ENCODE data around the gene ZNF597.
"Not testable (repeated sequence)": the region's sequence is repeated elsewhere in the genome, so short reads cannot be mapped to it uniquely, and the experiment has no call there.

ZNF597 gene

GRCh38 chr16:3484318-3485096, 41.2 kb upstream of the ZNF597 start:
- 96% methylated on average over 26 to 30 of the region's 30 CpGs for WGBS, 2 experiments (ENCODE audit: insufficient coverage in 2 of 2)

GRCh38 chr16:3482659-3483241, 39.4 kb upstream of the ZNF597 start:
- Histone ChIP-seq H3K27ac (ENCODE audit: low read depth, low read length, severe bottlenecking) (no peak overlapping the region), H3K4me3 (ENCODE audit: extremely low read depth, insufficient read depth, low read length, poor library complexity, severe bottlenecking) (no peak overlapping the region), H3K9me3 (ENCODE audit: control insufficient read depth, low read length) (no peaks in the 10 kb centered on the region), H3K4me1 (ENCODE audit: control insufficient read depth, insufficient read depth, low read length, poor library complexity, severe bottlenecking) (peaks cover 5% of the 10 kb centered on the region), H3K36me3 (ENCODE audit: control insufficient read depth, insufficient read depth, low read length) (peaks cover 83% of the 10 kb centered on the region)
- 97 to 98% methylated on average over 17 to 18 of the region's 18 CpGs for WGBS, 2 experiments (ENCODE audit: insufficient coverage in 2 of 2)

More at GRCh38 chr16:3484318-3485096, 41.2 kb upstream of the ZNF597 start:
- no peaks in the 10 kb centered on the region for H3K9me3 ChIP-seq (ENCODE audit: control insufficient read depth, low read length)
- no peak overlapping the region for H3K27ac ChIP-seq (ENCODE audit: low read depth, low read length, severe bottlenecking)
- H3K36me3 ChIP-seq (ENCODE audit: control insufficient read depth, insufficient read depth, low read length): peaks cover 74% of the 10 kb centered on the region
- peaks cover 5% of the 10 kb centered on the region for H3K4me1 ChIP-seq (ENCODE audit: control insufficient read depth, insufficient read depth, low read length, poor library complexity, severe bottlenecking)
- H3K4me3 ChIP-seq (ENCODE audit: extremely low read depth, insufficient read depth, low read length, poor library complexity, severe bottlenecking): no peak overlapping the region

- 96 to 98% methylated on average over 21 to 29 of the region's 32 CpGs for WGBS, 2 experiments (ENCODE audit: insufficient coverage in 2 of 2)
Measured at GRCh38 chr16:3481696-3482658, 38.7 kb upstream of the ZNF597 start.

GRCh38 chr16:3480901-3481695, 37.8 kb upstream of the ZNF597 start:
- Histone ChIP-seq H3K27ac (ENCODE audit: low read depth, low read length, severe bottlenecking) (no peak overlapping the region), H3K9me3 (ENCODE audit: control insufficient read depth, low read length) (no peaks in the 10 kb centered on the region), H3K36me3 (ENCODE audit: control insufficient read depth, insufficient read depth, low read length) (peaks cover 78% of the 10 kb centered on the region), H3K4me3 (ENCODE audit: extremely low read depth, insufficient read depth, low read length, poor library complexity, severe bottlenecking) (no peak overlapping the region), H3K4me1 (ENCODE audit: control insufficient read depth, insufficient read depth, low read length, poor library complexity, severe bottlenecking) (peaks cover 5% of the 10 kb centered on the region)
- WGBS, 2 experiments (ENCODE audit: insufficient coverage in 2 of 2): 82 to 84% methylated on average over 13 of the region's 18 CpGs

More at GRCh38 chr16:3481696-3482658, 38.7 kb upstream of the ZNF597 start:
- H3K4me1 ChIP-seq (ENCODE audit: control insufficient read depth, insufficient read depth, low read length, poor library complexity, severe bottlenecking): peaks cover 5% of the 10 kb centered on the region
- H3K9me3 ChIP-seq (ENCODE audit: control insufficient read depth, low read length): no peaks in the 10 kb centered on the region
- peaks cover 81% of the 10 kb centered on the region for H3K36me3 ChIP-seq (ENCODE audit: control insufficient read depth, insufficient read depth, low read length)
- no peak overlapping the region for H3K27ac ChIP-seq (ENCODE audit: low read depth, low read length, severe bottlenecking)
- no peak overlapping the region for H3K4me3 ChIP-seq (ENCODE audit: extremely low read depth, insufficient read depth, low read length, poor library complexity, severe bottlenecking)

GRCh38 chr16:3479654-3480216, 36.4 kb upstream of the ZNF597 start:
- no peak overlapping the region for H3K27ac ChIP-seq (ENCODE audit: low read depth, low read length, severe bottlenecking)
- 93 to 98% methylated on average over 10 of the region's 12 CpGs for WGBS, 2 experiments (ENCODE audit: insufficient coverage in 2 of 2)
- peaks cover 5% of the 10 kb centered on the region for H3K4me1 ChIP-seq (ENCODE audit: control insufficient read depth, insufficient read depth, low read length, poor library complexity, severe bottlenecking)
- H3K9me3 ChIP-seq (ENCODE audit: control insufficient read depth, low read length): no peaks in the 10 kb centered on the region
- H3K4me3 ChIP-seq (ENCODE audit: extremely low read depth, insufficient read depth, low read length, poor library complexity, severe bottlenecking): no peak overlapping the region
- peaks cover 72% of the 10 kb centered on the region for H3K36me3 ChIP-seq (ENCODE audit: control insufficient read depth, insufficient read depth, low read length)

DNA sequence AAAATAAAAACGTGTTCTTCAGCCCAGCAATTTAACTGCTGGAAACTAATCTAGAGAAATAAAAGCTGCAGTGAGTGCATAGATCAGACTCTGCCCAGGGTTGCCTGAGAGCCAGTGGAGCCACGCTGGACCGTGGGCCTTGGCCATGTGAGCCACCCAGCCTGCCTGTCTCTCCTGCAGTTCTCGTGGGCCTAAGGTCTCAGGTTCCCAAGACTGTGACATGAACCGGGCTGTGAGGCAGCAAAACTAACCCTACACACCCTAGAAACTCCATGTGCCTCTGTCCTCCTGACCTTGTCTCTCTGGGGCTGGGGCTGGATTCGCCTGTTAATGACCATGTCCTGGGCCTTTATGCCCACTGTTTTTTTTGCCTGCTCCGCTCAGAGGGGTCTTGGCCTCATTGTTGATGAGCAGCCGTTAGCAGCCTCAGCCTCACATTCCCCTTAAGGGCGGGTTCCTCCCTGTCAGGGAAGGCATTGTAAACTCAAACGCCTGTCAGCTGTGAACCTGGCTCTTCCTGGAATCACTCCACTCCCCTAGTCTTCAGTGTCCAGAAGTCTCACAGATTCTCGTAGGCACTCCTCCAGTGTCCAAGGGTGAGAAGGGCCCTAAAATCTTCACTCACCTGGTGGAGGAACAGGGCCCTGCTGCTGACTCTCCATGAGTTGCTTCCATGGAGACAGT, 35.1 kb upstream of the ZNF597 start:
- Histone ChIP-seq H3K27ac (ENCODE audit: low read depth, low read length, severe bottlenecking) (no peak overlapping the region), H3K4me3 (ENCODE audit: extremely low read depth, insufficient read depth, low read length, poor library complexity, severe bottlenecking) (no peak overlapping the region)

DNA sequence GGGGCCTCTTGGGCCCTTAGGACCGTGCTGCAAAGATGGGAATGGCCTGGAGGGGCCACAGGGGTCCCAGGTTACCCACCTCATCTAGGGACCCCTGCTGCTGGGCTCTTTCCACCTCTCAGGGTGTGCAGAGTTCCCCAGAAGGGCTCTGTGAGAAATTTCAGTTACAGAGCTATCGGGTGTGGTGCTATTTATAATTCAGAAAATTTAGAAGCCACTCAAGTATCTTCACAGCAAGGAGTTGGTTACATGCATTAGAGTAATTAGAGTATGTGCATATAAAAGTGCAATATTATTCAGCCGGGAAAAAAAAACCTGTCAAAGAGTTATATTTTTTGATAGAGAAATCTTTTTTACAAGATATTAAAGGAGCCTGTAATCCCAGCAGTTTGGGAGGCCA, 33.1 kb upstream of the ZNF597 start:
- Histone ChIP-seq H3K9me3 (ENCODE audit: control insufficient read depth, low read length) (no peaks in the 10 kb centered on the region), H3K36me3 (ENCODE audit: control insufficient read depth, insufficient read depth, low read length) (peaks cover 56% of the 10 kb centered on the region), H3K4me1 (ENCODE audit: control insufficient read depth, insufficient read depth, low read length, poor library complexity, severe bottlenecking) (peaks cover 1% of the 10 kb centered on the region), H3K27ac (ENCODE audit: low read depth, low read length, severe bottlenecking) (no peak overlapping the region), H3K4me3 (ENCODE audit: extremely low read depth, insufficient read depth, low read length, poor library complexity, severe bottlenecking) (no peak overlapping the region)
- WGBS, 2 experiments (ENCODE audit: insufficient coverage in 2 of 2): 86 to 89% methylated on average over 1 to 2 of the region's 3 CpGs

More for the DNA sequence above, 35.1 kb upstream of the ZNF597 start:
- H3K4me1 ChIP-seq (ENCODE audit: control insufficient read depth, insufficient read depth, low read length, poor library complexity, severe bottlenecking): peaks cover 5% of the 10 kb centered on the region
- peaks cover 59% of the 10 kb centered on the region for H3K36me3 ChIP-seq (ENCODE audit: control insufficient read depth, insufficient read depth, low read length)
- WGBS, 2 experiments (ENCODE audit: insufficient coverage in 2 of 2): 89 to 91% methylated on average over 11 of the region's 11 CpGs
- no peaks in the 10 kb centered on the region for H3K9me3 ChIP-seq (ENCODE audit: control insufficient read depth, low read length)

GRCh38 chr16:3475604-3476375, 32.5 kb upstream of the ZNF597 start:
- H3K36me3 ChIP-seq (ENCODE audit: control insufficient read depth, insufficient read depth, low read length): peaks cover 52% of the 10 kb centered on the region
- 96 to 97% methylated on average over 23 to 28 of the region's 29 CpGs for WGBS, 2 experiments (ENCODE audit: insufficient coverage in 2 of 2)
- no peaks in the 10 kb centered on the region for H3K9me3 ChIP-seq (ENCODE audit: control insufficient read depth, low read length)
- no peak overlapping the region for H3K4me3 ChIP-seq (ENCODE audit: extremely low read depth, insufficient read depth, low read length, poor library complexity, severe bottlenecking)
- no peak overlapping the region for H3K27ac ChIP-seq (ENCODE audit: low read depth, low read length, severe bottlenecking)
- H3K4me1 ChIP-seq (ENCODE audit: control insufficient read depth, insufficient read depth, low read length, poor library complexity, severe bottlenecking): no peaks in the 10 kb centered on the region

DNA sequence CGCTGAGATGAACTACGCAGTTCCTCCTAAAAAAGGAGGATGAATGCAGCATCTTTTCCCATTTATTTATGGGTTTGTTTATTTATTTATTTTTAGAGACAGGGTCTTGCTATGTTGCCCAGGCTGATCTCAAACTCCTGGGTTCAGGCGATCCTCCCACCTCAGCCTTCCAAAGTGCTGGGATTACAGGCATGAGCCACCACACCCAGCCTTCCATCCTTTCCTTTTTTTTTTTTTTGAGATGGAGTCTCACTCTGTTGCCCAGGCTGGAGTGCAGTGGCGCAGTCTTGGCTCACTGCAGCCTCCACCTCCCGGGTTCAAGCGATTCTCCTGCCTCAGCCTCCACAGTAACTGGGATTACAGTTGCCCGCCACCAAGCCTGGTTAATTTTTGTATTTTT, 31.6 kb upstream of the ZNF597 start:
- not testable (repeated sequence) for H3K4me1 ChIP-seq (ENCODE audit: control insufficient read depth, insufficient read depth, low read length, poor library complexity, severe bottlenecking); H3K4me3 ChIP-seq (ENCODE audit: extremely low read depth, insufficient read depth, low read length, poor library complexity, severe bottlenecking); H3K9me3 ChIP-seq (ENCODE audit: control insufficient read depth, low read length); H3K27ac ChIP-seq (ENCODE audit: low read depth, low read length, severe bottlenecking)
- H3K36me3 ChIP-seq (ENCODE audit: control insufficient read depth, insufficient read depth, low read length): peaks cover 51% of the 10 kb centered on the region
- WGBS, 2 experiments (ENCODE audit: insufficient coverage in 2 of 2): 92% methylated on average over 3 of the region's 7 CpGs; no CpG with 5 or more reads in 1 of the 2 experiments

Measured in mesodermal cell (in vitro differentiated cells).